VCaP (cell line): Measurements from ENCODE around the gene FAR2.
"Not testable (repeated sequence)": the region's sequence is repeated elsewhere in the genome, so short reads cannot be mapped to it uniquely, and the experiment has no call there.

Experiments
- H3K27ac ChIP-seq: fragments of 450-650 bp; 2 replicates; pipeline ENCODE4 v1.5.1; 2017
- CTCF ChIP-seq: fragments of 450-650 bp; conservative IDR thresholded peaks from 2 replicates; pipeline ENCODE4 v1.5.1; 2017; ENCODE audit warnings: mild to moderate bottlenecking, moderate library complexity

Gene FAR2

DNA sequence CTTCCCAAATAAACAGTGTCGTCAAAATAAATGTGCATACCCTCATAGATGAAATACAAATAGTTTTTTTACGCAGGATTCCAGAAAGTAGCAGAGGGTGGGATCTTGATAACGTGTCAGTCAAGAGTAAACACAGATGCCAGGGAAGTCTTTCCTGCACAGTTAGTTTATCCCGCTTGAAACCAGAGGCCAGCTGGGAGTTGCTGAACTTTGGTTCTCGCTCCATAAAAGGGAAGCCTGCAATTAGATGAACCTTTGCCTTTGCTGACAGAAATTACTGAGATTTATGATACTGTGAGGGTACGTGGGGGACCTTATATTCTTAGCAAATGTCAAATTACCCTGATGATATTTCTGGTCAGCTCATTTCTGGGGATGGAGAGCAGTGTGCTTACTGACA, 18.9 kb downstream of the FAR2 start:
- no peak overlapping the region for H3K27ac ChIP-seq
- no peak for TF ChIP-seq CTCF

DNA sequence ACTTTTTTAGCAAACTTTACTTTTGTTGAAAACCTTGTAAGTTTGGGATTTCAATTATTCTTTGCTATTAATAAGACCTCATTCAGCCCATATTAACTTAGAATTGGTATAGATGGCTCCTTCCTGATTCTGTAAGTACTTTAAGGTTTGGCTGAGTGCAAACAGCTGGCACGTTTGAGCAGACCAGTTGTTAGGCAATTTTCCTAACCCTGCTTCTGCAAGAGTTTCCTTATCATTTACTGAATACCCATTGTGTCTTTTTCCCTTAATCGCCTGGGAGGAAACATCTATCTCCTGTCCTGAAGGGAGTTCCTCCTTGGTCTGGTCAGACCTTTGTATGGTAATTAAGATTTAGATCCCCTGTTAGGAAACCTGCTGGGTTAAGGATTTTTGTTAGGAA, 20.9 kb downstream of the FAR2 start:
- H3K27ac ChIP-seq: not testable (repeated sequence)

GRCh38 chr12:29170478-29171084, 21.5 kb downstream of the FAR2 start:
- not testable (repeated sequence) for H3K27ac ChIP-seq

DNA sequence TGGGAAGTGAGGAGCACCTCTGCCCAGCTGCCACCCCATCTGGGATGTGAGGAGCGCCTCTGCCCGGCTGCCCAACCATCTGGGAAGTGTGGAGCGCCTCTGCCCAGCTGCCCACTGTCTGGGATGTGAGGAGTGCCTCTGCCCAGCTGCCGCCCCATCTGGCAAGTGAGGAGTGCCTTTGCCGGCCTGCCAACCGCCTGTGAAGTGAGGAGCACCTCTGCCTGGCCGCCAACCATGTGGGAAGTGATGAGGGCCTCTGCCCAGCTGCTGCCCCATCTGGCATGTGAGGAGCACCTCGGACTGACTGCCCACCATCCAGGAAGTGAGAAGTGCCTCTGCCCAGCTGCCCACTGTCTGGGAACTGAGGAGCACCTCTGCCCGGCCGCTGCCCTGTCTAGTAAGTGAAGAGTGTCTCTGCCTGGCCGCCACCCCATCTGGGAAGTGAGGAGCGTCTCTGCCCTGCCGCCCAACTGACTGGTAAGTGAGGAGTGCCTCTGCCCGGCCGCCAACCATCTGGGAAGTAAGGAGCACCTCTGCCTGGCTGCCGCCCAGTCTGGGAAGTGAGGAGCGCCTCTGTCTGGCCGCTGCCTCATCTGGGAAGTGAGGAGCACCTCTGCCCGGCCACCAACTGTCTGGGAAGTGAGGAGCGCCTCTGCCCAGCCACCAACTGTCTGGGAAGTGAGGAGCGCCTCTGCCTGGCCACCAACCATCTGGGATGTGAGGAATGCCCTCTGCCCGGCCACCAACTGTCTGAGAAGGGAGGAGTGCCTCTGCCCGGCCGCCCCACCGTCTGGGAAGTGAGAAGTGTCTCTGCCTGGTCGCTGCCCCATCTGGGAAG, 22.6 kb downstream of the FAR2 start:
- no peak for TF ChIP-seq CTCF
- no peak overlapping the region for H3K27ac ChIP-seq

DNA sequence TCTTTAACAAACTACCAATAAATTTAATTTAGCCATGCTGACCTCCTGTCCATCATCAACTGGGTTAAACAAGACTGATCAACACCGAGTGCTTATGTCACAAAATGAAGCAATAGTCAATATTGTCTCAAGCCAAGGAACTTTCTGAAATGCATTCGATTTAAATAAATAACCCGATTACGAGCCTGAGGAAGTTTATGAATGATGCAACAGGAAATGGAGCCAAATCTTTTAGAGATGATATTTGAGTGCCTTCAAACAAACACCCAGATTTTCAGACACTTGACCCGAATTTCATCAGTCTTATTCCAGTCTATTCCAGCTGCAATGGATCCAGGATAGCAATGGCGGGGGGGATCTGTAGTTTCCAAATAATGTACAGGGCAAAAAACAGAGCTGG, 27.9 kb downstream of the FAR2 start:
- no peak for TF ChIP-seq CTCF
- H3K27ac ChIP-seq: no peak overlapping the region

DNA sequence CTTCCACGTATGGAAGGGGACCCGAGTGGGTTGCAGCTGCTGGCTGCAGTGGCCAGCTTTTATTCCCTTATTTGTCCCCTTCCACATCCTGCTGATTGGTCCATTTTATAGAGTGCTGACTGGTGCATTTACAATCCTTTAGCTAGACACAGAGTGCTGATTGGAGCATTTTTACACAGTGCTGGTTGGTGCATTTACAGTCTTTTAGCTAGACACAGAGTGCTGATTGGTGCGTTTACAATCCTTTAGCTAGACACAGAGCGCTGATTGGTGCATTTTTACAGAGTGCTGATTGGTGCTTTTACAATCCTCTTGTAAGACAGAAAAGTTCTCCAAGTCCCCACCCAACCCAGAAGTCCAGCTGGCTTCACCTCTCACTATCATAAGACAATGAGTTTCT, 33.2 kb downstream of the FAR2 start:
- H3K27ac ChIP-seq: not testable (repeated sequence)

- TF ChIP-seq CTCF: no peak
- no peak overlapping the region for H3K27ac ChIP-seq
These were observed 38.7 kb downstream of the FAR2 start for GRCh38 chr12:29187756-29188155.

- no peak for TF ChIP-seq CTCF
- H3K27ac ChIP-seq: no peak overlapping the region
These were observed 42.3 kb downstream of the FAR2 start for GRCh38 chr12:29191267-29191850.

DNA sequence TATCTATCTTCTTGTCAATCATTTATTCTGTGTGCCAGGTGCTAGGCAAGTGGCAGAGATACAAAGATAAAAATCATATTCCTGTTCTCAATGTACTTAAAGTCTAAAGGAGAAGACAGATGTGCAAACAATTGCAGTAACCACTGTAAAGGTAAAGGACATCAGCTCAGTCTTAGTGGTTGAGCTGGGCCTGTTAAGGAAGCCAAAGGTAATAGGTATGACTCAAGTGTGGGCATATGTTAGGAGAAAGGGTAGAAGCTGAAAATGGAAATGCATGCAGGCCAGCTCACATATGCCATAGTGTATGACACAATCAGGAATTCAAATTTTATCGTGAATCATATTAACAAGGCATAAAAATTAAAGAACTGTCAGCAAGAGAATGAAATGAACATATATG, 49.8 kb downstream of the FAR2 start:
- H3K27ac ChIP-seq: no peak overlapping the region
- TF ChIP-seq CTCF: no peak
